ENCODE results near the gene AJAP1.

- TF ChIP-seq TAF1 (IDR thresholded peaks at IDR 0.05; ENCODE audit: low read depth) (no peak), CTCF (IDR thresholded peaks at IDR 0.05; ENCODE audit: poor library complexity, severe bottlenecking) (no peak), EZH2 (IDR thresholded peaks at IDR 0.05; ENCODE audit: borderline replicate concordance, insufficient read depth, low read length, poor library complexity, severe bottlenecking) (no peak)
Measured at GRCh38 chr1:4615138-4615470, 39.3 kb upstream of the AJAP1 start.

Measured in neural cell (in vitro differentiated cells).